Lung (tissue), 12 donors: ENCODE results near the gene NTRK3. TPM values are rescaled to one million over a fixed set of nuclear protein-coding genes. Genes with fewer than 3 reads are reported as not detected.
A peak's percentile ranks its signal among the peaks of the same experiment; 100 is the strongest.

Source experiments
- ATAC-seq: fragments of 200-7000 bp; cut with Tn5 transposase; one replicate; pipeline ENCODE4 v1.9.1; 2020; ENCODE audit warnings: moderate number of reproducible peaks; ENCODE audit not compliant: insufficient read depth, low FRiP score
- DNase-seq, 3 donors: peaks; one replicate each; pipeline ENCODE4 v3.0.0-alpha.2; 2013 to 2017
- H3K27ac ChIP-seq, 2 donors: one replicate each; pipeline ENCODE4 v1.5.1; 2013; ENCODE audit warnings: mild to moderate bottlenecking in 2 of 2, moderate library complexity in 2 of 2, control low read depth in 1 of 2, inconsistent platforms in 1 of 2, low read depth in 1 of 2, low read length in 1 of 2
- H3K27me3 ChIP-seq, 3 donors: one replicate each; pipeline ENCODE4 v1.5.1; 2013; ENCODE audit warnings: low read length in 2 of 3; ENCODE audit not compliant: control insufficient read depth in 3 of 3, insufficient read depth in 3 of 3
- H3K36me3 ChIP-seq, 4 donors: one replicate each; pipeline ENCODE4 v1.5.1; 2013; ENCODE audit warnings: low read length in 4 of 4, mild to moderate bottlenecking in 1 of 4, moderate library complexity in 1 of 4; ENCODE audit not compliant: control insufficient read depth in 4 of 4, insufficient read depth in 4 of 4
- H3K4me1 ChIP-seq, 5 donors: one replicate each; pipeline ENCODE4 v1.5.1; 2013; ENCODE audit warnings: low read length in 5 of 5, mild to moderate bottlenecking in 2 of 5, moderate library complexity in 1 of 5; ENCODE audit not compliant: control insufficient read depth in 5 of 5, insufficient read depth in 5 of 5
- H3K4me3 ChIP-seq: one replicate; pipeline ENCODE4 v1.5.1; 2013; ENCODE audit warnings: mild to moderate bottlenecking, control low read depth, moderate library complexity
- H3K9ac ChIP-seq, 2 donors: one replicate each; pipeline ENCODE4 v1.5.1; 2013; ENCODE audit warnings: low read length in 2 of 2, control low read depth in 1 of 2; ENCODE audit not compliant: insufficient read depth in 1 of 2
- H3K9me3 ChIP-seq, 4 donors: one replicate each; pipeline ENCODE4 v1.5.1; 2013; ENCODE audit warnings: low read length in 3 of 4, mild to moderate bottlenecking in 1 of 4, moderate library complexity in 1 of 4; ENCODE audit not compliant: control insufficient read depth in 4 of 4, insufficient read depth in 3 of 4
- WGBS, 2 donors: extraction: QIAGEN DNeasy Blood & Tissue Kit; methylation state at CpG; one replicate each; pipeline ENCODE4 v1.1.7; 2013; 5-methylcytosine and 5-hydroxymethylcytosine counted together
- polyA plus RNA-seq, 2 donors: library from polyadenylated mRNA; stranded (reverse); fragments of 200-250 nt; gene quantifications; one replicate each; pipeline ENCODE4 v1.2.1, GENCODE V29; 2013
- total RNA-seq, 2 donors: library from RNA; depleted of rRNA in 1 of 2; stranded (reverse); fragments of >200 nt in 1 of 2; gene quantifications; one replicate each; pipeline ENCODE4 v1.2.1, GENCODE V29; 2014 to 2021
- TF ChIP-seq, protein P1 (sequence below): IDR thresholded peaks from 2 replicates; pipeline ENCODE4 v1.5.1; 2012; ENCODE audit warnings: mild to moderate bottlenecking; ENCODE audit errors: control extremely low read depth, extremely low read depth
- donor health status: control.
- donor health status: control.
- donor health status: Bipolar disorder and iron deficiency.
- donor health status: healthy.
- donor health status: DM: yes; HTN: yes; CAD: no.

NTRK3 gene
- total and polyA plus RNA-seq, 4 donors = 0.44 to 11.0 (median 4.2) TPM

DNA sequence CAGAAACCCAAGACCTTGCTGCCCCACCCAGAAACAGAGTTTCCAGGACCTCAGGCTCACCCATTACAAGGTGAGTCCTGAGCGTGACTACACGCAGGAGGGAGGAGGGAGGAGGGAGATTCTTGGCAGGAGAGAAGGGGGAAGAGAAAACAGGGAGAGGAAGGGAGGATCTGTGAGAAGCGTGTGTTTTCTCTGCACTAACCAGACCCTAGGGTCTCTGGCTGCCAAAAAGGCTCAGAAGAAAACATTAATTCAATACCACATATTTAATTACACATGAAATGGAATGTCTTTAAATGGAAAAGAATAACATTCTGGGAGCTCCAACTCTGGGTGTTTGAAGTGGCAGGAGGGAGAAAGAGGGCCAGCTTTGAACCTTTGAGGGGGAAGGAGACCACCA, 309.0 kb downstream of the NTRK3 start:
- H3K27ac ChIP-seq = no peak overlapping the region

DNA sequence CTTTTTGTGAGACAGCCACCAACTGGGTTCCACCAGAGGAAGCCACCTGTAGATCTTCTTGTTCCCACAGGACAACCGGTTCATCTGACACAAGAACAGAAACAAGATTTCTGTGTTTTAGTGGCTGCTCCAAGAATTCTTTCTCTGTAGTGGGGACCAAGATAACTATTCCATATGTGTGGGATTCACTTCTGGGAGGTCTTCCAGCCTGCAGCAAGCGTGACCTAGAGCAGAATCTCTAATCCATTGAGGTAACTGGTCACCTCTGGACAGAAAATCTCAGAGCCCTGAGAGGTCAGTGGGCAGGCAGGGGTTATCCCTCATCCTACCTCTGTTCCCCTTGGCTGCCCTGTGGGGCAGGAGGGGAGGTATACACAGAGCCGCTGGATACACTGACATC, 311.3 kb downstream of the NTRK3 start:
- peaks cover 0 to 3% (median 0%) of the 10 kb centered on the region in 3 donors for H3K27me3 ChIP-seq
- no peaks in the 10 kb centered on the region for H3K36me3 ChIP-seq
- TF ChIP-seq, protein P1, sequence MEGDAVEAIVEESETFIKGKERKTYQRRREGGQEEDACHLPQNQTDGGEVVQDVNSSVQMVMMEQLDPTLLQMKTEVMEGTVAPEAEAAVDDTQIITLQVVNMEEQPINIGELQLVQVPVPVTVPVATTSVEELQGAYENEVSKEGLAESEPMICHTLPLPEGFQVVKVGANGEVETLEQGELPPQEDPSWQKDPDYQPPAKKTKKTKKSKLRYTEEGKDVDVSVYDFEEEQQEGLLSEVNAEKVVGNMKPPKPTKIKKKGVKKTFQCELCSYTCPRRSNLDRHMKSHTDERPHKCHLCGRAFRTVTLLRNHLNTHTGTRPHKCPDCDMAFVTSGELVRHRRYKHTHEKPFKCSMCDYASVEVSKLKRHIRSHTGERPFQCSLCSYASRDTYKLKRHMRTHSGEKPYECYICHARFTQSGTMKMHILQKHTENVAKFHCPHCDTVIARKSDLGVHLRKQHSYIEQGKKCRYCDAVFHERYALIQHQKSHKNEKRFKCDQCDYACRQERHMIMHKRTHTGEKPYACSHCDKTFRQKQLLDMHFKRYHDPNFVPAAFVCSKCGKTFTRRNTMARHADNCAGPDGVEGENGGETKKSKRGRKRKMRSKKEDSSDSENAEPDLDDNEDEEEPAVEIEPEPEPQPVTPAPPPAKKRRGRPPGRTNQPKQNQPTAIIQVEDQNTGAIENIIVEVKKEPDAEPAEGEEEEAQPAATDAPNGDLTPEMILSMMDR = no peak
- no peak overlapping the region for H3K9ac ChIP-seq
- H3K27ac ChIP-seq = no peak overlapping the region
- 77 to 95% methylated on average over 3 of the region's 3 CpGs for WGBS, 2 donors
- ATAC-seq = no peak
- peaks cover 0 to 25% (median 11%) of the 10 kb centered on the region in 5 donors for H3K4me1 ChIP-seq
- H3K9me3 ChIP-seq = peaks cover 0 to 2% (median 0%) of the 10 kb centered on the region in 4 donors
- no peak overlapping the region for H3K4me3 ChIP-seq
- no peak for DNase-seq

More for the DNA sequence above, 309.0 kb downstream of the NTRK3 start:
- Histone ChIP-seq H3K36me3 (no peaks in the 10 kb centered on the region), H3K9me3 (peaks cover 0 to 2% (median 0%) of the 10 kb centered on the region in 4 donors), H3K9ac (no peak overlapping the region), H3K4me3 (no peak overlapping the region), H3K4me1 (peaks cover 0 to 25% (median 11%) of the 10 kb centered on the region in 5 donors), H3K27me3 (no peaks in the 10 kb centered on the region)
- WGBS, 2 donors = 60 to 65% methylated on average over 3 of the region's 3 CpGs
- peak in 2 of 3 donors; percentile 41 to 66 for DNase-seq
- TF ChIP-seq, protein P1 = no peak
- ATAC-seq = no peak

DNA sequence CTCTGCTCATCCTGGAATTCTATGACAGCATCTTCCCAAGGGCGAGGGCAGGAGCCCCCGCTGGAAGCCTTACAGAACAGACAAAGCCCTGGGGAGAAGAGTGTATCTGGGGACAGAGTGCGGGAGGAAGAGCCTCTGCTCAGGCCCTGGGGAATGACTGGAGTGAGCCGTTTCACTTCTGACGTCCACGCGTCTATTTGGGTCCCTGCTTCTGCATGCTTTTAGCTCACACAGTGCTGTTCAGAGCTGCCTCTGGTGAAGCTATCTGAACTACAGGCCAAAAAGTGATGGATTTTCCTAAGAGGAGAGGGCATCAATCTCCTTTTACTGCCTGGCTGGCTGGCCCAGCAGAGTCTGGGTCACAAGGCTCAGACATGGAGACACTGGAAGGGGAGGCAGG, 311.8 kb downstream of the NTRK3 start:
- peaks cover 0 to 2% (median 0%) of the 10 kb centered on the region in 4 donors for H3K9me3 ChIP-seq
- H3K4me3 ChIP-seq = no peak overlapping the region
- TF ChIP-seq, protein P1 = no peak
- H3K36me3 ChIP-seq = no peaks in the 10 kb centered on the region
- WGBS, 2 donors = 67 to 88% methylated on average over 7 of the region's 7 CpGs
- no peak overlapping the region for H3K9ac ChIP-seq
- H3K27ac ChIP-seq = no peak overlapping the region
- DNase-seq (peak in 1 of 3 donors; percentile 19), ATAC-seq (no peak)
- H3K4me1 ChIP-seq = peaks cover 0 to 21% (median 9%) of the 10 kb centered on the region in 5 donors
- peaks cover 0 to 3% (median 0%) of the 10 kb centered on the region in 3 donors for H3K27me3 ChIP-seq

DNA sequence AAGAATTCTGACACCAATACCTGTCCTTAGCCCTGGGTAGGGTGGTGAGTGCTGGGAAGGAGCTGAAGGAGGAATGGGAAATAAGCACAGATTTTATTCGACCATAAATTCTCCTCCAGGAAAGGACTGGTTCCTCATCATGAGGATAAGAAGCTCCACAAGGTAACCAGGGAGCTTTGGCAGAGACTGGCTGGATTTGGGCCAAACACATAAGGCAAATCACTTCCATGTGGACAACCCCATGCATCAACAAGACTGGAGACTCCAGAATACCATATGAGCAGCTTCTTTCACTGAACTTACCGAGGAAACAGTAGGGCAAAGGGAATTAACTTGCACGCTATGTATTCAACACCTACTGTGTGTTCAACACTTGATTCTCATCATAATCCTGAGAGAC, 312.5 kb downstream of the NTRK3 start:
- peaks cover 0 to 2% (median 0%) of the 10 kb centered on the region in 4 donors for H3K9me3 ChIP-seq
- whole genome bisulfite sequencing, 2 donors = 79 to 83% methylated on average over 3 of the region's 3 CpGs
- H3K36me3 ChIP-seq = no peaks in the 10 kb centered on the region
- H3K27ac ChIP-seq = no peak overlapping the region
- H3K4me1 ChIP-seq = peaks cover 0 to 15% (median 3%) of the 10 kb centered on the region in 5 donors
- TF ChIP-seq, protein P1 = no peak
- H3K9ac ChIP-seq = no peak overlapping the region
- no peak for DNase-seq
- H3K4me3 ChIP-seq = no peak overlapping the region
- H3K27me3 ChIP-seq = peaks cover 0 to 3% (median 0%) of the 10 kb centered on the region in 3 donors
- no peak for ATAC-seq
